Transverse colon (tissue), 4 donors: Measurements from ENCODE around the gene CCDC102B.

Experiments used
- EP300 ChIP-seq: sonication (generic); formaldehyde crosslinking; IDR thresholded peaks from one replicate; pipeline ENCODE4 v1.6.1; 2017; ENCODE audit warnings: antibody characterized with exemption, low read depth
- POLR2A ChIP-seq: fragments of 450-650 bp; IDR thresholded peaks from one replicate; pipeline ENCODE4 v1.6.1; 2016; ENCODE audit warnings: antibody characterized with exemption, mild to moderate bottlenecking, moderate library complexity
- POLR2AphosphoS5 ChIP-seq, 3 donors: sonication (generic); formaldehyde crosslinking; IDR thresholded peaks; one replicate each; pipeline ENCODE4 v1.6.1; 2016; ENCODE audit warnings: antibody characterized with exemption in 3 of 3
- TF ChIP-seq, protein P1 (sequence below), 5 experiments: fragments of 200-600 bp in 3 of 5; fragments of 450-650 bp in 2 of 5; sonication (generic) in 3 of 5; IDR thresholded peaks; 1 replicate in 2 of 5; 2 replicates in 3 of 5; pipeline ENCODE4 v1.5.1; 2016 to 2017; ENCODE audit warnings: antibody characterized with exemption in 5 of 5, inconsistent platforms in 3 of 5, mild to moderate bottlenecking in 2 of 5, moderate library complexity in 1 of 5

GRCh38 chr18:68962623-68963022 is 164.7 kb downstream of the CCDC102B start:
- TF ChIP-seq, protein P1, sequence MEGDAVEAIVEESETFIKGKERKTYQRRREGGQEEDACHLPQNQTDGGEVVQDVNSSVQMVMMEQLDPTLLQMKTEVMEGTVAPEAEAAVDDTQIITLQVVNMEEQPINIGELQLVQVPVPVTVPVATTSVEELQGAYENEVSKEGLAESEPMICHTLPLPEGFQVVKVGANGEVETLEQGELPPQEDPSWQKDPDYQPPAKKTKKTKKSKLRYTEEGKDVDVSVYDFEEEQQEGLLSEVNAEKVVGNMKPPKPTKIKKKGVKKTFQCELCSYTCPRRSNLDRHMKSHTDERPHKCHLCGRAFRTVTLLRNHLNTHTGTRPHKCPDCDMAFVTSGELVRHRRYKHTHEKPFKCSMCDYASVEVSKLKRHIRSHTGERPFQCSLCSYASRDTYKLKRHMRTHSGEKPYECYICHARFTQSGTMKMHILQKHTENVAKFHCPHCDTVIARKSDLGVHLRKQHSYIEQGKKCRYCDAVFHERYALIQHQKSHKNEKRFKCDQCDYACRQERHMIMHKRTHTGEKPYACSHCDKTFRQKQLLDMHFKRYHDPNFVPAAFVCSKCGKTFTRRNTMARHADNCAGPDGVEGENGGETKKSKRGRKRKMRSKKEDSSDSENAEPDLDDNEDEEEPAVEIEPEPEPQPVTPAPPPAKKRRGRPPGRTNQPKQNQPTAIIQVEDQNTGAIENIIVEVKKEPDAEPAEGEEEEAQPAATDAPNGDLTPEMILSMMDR (IDR thresholded peaks at IDR 0.05), result no peak
- TF ChIP-seq POLR2AphosphoS5 (IDR thresholded peaks at IDR 0.05) (no peak), POLR2A (no peak), EP300 (no peak)
